Loucy (cell line): ENCODE measurements around the gene SULT2B1.

ENCODE experiments used
- EZH2phosphoT487 ChIP-seq: fragments of 200-600 bp; IDR thresholded peaks from 2 replicates; pipeline ENCODE4 v1.6.1; 2018; ENCODE audit warnings: antibody characterized with exemption, mild to moderate bottlenecking, moderate library complexity, borderline replicate concordance
- TF ChIP-seq, protein P1 (sequence below): fragments of 200-600 bp; sonication (generic); conservative IDR thresholded peaks from 2 replicates; pipeline ENCODE4 v1.5.1; 2014; ENCODE audit warnings: mild to moderate bottlenecking, antibody characterized with exemption, low read length

DNA sequence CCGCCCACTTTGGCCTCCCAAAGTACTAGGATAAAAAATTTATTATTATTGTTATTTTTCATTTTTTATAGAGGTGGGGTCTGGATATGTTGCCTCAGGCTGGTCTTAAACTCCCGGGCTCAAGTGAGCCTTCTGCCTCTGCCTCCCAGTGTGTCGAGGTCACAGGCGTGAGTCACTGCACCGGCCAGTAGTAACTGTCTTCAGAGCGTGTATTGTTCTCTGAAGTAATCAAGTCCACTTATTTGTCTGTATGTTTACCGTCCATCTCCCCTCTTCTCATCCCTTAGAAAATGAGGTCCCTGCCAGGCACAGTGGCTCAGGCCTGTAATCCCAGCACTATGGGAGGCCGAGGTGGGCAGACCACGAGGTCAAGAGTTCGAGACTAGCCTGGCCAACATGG, 18.2 kb upstream of the SULT2B1 start:
- TF ChIP-seq, protein P1, sequence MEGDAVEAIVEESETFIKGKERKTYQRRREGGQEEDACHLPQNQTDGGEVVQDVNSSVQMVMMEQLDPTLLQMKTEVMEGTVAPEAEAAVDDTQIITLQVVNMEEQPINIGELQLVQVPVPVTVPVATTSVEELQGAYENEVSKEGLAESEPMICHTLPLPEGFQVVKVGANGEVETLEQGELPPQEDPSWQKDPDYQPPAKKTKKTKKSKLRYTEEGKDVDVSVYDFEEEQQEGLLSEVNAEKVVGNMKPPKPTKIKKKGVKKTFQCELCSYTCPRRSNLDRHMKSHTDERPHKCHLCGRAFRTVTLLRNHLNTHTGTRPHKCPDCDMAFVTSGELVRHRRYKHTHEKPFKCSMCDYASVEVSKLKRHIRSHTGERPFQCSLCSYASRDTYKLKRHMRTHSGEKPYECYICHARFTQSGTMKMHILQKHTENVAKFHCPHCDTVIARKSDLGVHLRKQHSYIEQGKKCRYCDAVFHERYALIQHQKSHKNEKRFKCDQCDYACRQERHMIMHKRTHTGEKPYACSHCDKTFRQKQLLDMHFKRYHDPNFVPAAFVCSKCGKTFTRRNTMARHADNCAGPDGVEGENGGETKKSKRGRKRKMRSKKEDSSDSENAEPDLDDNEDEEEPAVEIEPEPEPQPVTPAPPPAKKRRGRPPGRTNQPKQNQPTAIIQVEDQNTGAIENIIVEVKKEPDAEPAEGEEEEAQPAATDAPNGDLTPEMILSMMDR: no peak
- TF ChIP-seq EZH2phosphoT487: no peak
